ENCODE results near the gene UNC119B. TPM values are rescaled to one million over a fixed set of nuclear protein-coding genes. Genes with fewer than 3 reads are reported as not detected.

Gene UNC119B
- total RNA-seq, 4 donors from 2014 or later: 16.8 to 23.5 (median 18.1) TPM

GRCh38 chr12:120689397-120690082 lies 20.7 kb upstream of the UNC119B start:
- DNase-seq: no peak
- peak overlapping the region in 2 of 4 donors; percentile 89 to 91 for H3K27ac ChIP-seq
- H3K4me3 ChIP-seq: peak overlapping the region in 2 of 4 donors; percentile 83 to 92
- TF ChIP-seq CTCF (IDR thresholded peaks at IDR 0.05) (no peak), POLR2A (IDR thresholded peaks at IDR 0.05) (no peak)
- H3K27me3 ChIP-seq: no peaks in the 10 kb centered on the region
- peaks cover 0 to 41% (median 15%) of the 10 kb centered on the region in 4 donors for H3K4me1 ChIP-seq
- peaks cover 0 to 11% (median 0%) of the 10 kb centered on the region in 3 donors for H3K36me3 ChIP-seq
- H3K9me3 ChIP-seq: no peaks in the 10 kb centered on the region

GRCh38 chr12:120690083-120690450 lies 20.2 kb upstream of the UNC119B start:
- Histone ChIP-seq H3K27ac (no peak overlapping the region), H3K36me3 (peaks cover 0 to 16% (median 0%) of the 10 kb centered on the region in 3 donors), H3K4me3 (no peak overlapping the region), H3K27me3 (no peaks in the 10 kb centered on the region), H3K9me3 (no peaks in the 10 kb centered on the region), H3K4me1 (peaks cover 0 to 41% (median 15%) of the 10 kb centered on the region in 4 donors)
- TF ChIP-seq POLR2A (IDR thresholded peaks at IDR 0.05) (no peak), CTCF (IDR thresholded peaks at IDR 0.05) (no peak)
- DNase-seq: no peak

- Histone ChIP-seq H3K27ac (peak overlapping the region in 1 of 4 donors; percentile 54), H3K9me3 (no peaks in the 10 kb centered on the region), H3K4me3 (no peak overlapping the region), H3K27me3 (no peaks in the 10 kb centered on the region), H3K36me3 (peaks cover 0 to 25% (median 0%) of the 10 kb centered on the region in 3 donors), H3K4me1 (peaks cover 0 to 41% (median 15%) of the 10 kb centered on the region in 4 donors)
- TF ChIP-seq POLR2A (IDR thresholded peaks at IDR 0.05): no peak
- no peak for TF ChIP-seq CTCF (IDR thresholded peaks at IDR 0.05)
- DNase-seq: no peak
These were observed 19.3 kb upstream of the UNC119B start for GRCh38 chr12:120690978-120691377.

GRCh38 chr12:120692524-120693033 lies 17.7 kb upstream of the UNC119B start:
- Histone ChIP-seq H3K4me1 (peaks cover 0 to 41% (median 15%) of the 10 kb centered on the region in 4 donors), H3K36me3 (peaks cover 0 to 41% (median 0%) of the 10 kb centered on the region in 3 donors), H3K9me3 (no peaks in the 10 kb centered on the region), H3K27ac (no peak overlapping the region), H3K4me3 (no peak overlapping the region), H3K27me3 (no peaks in the 10 kb centered on the region)
- TF ChIP-seq POLR2A (IDR thresholded peaks at IDR 0.05): no peak
- no peak for DNase-seq

- Histone ChIP-seq H3K9me3 (no peaks in the 10 kb centered on the region), H3K27me3 (no peaks in the 10 kb centered on the region), H3K27ac (no peak overlapping the region), H3K36me3 (peaks cover 0 to 54% (median 0%) of the 10 kb centered on the region in 3 donors), H3K4me1 (peaks cover 0 to 36% (median 7%) of the 10 kb centered on the region in 4 donors), H3K4me3 (no peak overlapping the region)
- TF ChIP-seq CTCF (IDR thresholded peaks at IDR 0.05) (no peak), POLR2A (IDR thresholded peaks at IDR 0.05) (no peak)
- no peak for DNase-seq
These were observed 16.4 kb upstream of the UNC119B start for GRCh38 chr12:120693848-120694247.

GRCh38 chr12:120696626-120697025 lies 13.6 kb upstream of the UNC119B start:
- TF ChIP-seq CTCF (IDR thresholded peaks at IDR 0.05): no peak
- no peak for TF ChIP-seq POLR2A (IDR thresholded peaks at IDR 0.05)
- H3K27ac ChIP-seq: peak overlapping the region in 1 of 4 donors; percentile 56
- no peak overlapping the region for H3K4me3 ChIP-seq
- H3K27me3 ChIP-seq: no peaks in the 10 kb centered on the region
- no peaks in the 10 kb centered on the region for H3K9me3 ChIP-seq
- peaks cover 0 to 10% (median 0%) of the 10 kb centered on the region in 4 donors for H3K4me1 ChIP-seq
- peaks cover 0 to 82% (median 0%) of the 10 kb centered on the region in 3 donors for H3K36me3 ChIP-seq
- no peak for DNase-seq

Data from Peyer's patch (tissue), 4 donors.